ENCODE data around the gene SUMF2.
"Not testable (repeated sequence)": the region's sequence is repeated elsewhere in the genome, so short reads cannot be mapped to it uniquely, and the experiment has no call there.

Gene SUMF2

DNA sequence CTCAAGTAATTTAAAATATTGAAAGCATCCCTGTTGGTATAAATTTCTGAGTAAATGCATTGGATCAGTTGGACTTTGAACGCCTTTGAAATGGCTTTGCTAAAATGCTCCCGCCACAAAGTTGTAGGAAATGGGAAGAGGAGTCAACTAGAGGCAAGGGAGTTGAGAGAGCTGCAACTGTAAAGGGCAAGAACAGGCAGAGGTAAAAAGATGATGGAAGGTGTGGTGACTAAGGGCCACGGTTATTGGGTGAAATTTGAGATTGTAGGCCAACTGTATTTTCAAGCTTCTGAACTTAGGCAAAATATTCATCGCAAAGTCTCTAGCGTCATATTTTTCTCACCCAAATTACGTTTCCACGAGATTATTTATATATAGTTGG, 595 bp upstream of the SUMF2 start:
- TF ChIP-seq EZH2phosphoT487 (conservative IDR thresholded peaks at IDR 0.05; ENCODE audit: low read length): no peak
- TF ChIP-seq, protein P1, sequence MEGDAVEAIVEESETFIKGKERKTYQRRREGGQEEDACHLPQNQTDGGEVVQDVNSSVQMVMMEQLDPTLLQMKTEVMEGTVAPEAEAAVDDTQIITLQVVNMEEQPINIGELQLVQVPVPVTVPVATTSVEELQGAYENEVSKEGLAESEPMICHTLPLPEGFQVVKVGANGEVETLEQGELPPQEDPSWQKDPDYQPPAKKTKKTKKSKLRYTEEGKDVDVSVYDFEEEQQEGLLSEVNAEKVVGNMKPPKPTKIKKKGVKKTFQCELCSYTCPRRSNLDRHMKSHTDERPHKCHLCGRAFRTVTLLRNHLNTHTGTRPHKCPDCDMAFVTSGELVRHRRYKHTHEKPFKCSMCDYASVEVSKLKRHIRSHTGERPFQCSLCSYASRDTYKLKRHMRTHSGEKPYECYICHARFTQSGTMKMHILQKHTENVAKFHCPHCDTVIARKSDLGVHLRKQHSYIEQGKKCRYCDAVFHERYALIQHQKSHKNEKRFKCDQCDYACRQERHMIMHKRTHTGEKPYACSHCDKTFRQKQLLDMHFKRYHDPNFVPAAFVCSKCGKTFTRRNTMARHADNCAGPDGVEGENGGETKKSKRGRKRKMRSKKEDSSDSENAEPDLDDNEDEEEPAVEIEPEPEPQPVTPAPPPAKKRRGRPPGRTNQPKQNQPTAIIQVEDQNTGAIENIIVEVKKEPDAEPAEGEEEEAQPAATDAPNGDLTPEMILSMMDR (IDR thresholded peaks at IDR 0.05; ENCODE audit: insufficient read depth, low read length, poor library complexity, severe bottlenecking): no peak
- Histone ChIP-seq H4K20me1 (ENCODE audit: low read depth, low read length) (peaks cover 8% of the 10 kb centered on the region; the same call in 1 of the 2 replicates), H3K4me2 (ENCODE audit: low read depth, low read length, poor library complexity, severe bottlenecking) (peak overlapping the region; percentile 96), H3K9ac (ENCODE audit: low read length) (peak overlapping the region; percentile 90), H3K27ac (ENCODE audit: low read depth, low read length) (peak overlapping the region; percentile 75), H3K4me3 (ENCODE audit: insufficient read depth, low read length, poor library complexity, severe bottlenecking) (no peak overlapping the region), H3K9me2 (replicated peaks; ENCODE audit: insufficient read depth, low read length) (no peaks in the 10 kb centered on the region), H3K9me3 (ENCODE audit: insufficient read depth, low read length) (no peaks in the 10 kb centered on the region), H3K79me2 (ENCODE audit: insufficient read depth, low read length) (peaks cover 36% of the 10 kb centered on the region), H3K36me3 (ENCODE audit: low read length) (peaks cover 50% of the 10 kb centered on the region), H3K27me3 (ENCODE audit: low read length) (no peaks in the 10 kb centered on the region), H3F3A (ENCODE audit: insufficient read depth) (peaks cover 57% of the 10 kb centered on the region), H2AFZ (ENCODE audit: low read depth, low read length, severe bottlenecking) (no peak overlapping the region)

DNA sequence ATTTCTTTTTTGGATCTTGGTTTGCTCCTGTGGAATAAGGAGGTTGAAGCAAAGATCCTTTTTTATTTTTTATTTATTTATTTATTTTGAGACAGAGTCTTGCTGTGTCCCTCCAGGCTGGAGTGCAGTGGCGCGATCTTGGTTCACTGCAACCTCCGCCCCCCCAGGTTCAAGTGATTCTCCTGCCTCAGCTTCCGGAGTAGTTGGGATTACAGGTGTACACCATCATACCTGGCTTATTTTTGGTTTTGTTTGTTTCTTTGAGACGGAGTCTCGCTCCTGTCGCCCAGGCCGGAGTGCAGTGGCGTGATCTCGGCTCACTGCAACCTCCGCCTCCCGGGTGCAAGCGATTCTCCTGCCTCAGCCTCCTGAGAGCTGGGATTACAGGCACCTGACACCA, 2.3 kb downstream of the SUMF2 start:
- not testable (repeated sequence) for H3K9me2 ChIP-seq (replicated peaks; ENCODE audit: insufficient read depth, low read length); H3K27ac ChIP-seq (ENCODE audit: low read depth, low read length); H3K9ac ChIP-seq (ENCODE audit: low read length); H2AFZ ChIP-seq (ENCODE audit: low read depth, low read length, severe bottlenecking); H3K27me3 ChIP-seq (ENCODE audit: low read length); H3K4me2 ChIP-seq (ENCODE audit: low read depth, low read length, poor library complexity, severe bottlenecking); H3K9me3 ChIP-seq (ENCODE audit: insufficient read depth, low read length); H3K4me3 ChIP-seq (ENCODE audit: insufficient read depth, low read length, poor library complexity, severe bottlenecking); H4K20me1 ChIP-seq (ENCODE audit: low read depth, low read length)
- H3F3A ChIP-seq (ENCODE audit: insufficient read depth): peaks cover 29% of the 10 kb centered on the region
- H3K36me3 ChIP-seq (ENCODE audit: low read length): peaks cover 35% of the 10 kb centered on the region
- H3K79me2 ChIP-seq (ENCODE audit: insufficient read depth, low read length): peaks cover 34% of the 10 kb centered on the region

DNA sequence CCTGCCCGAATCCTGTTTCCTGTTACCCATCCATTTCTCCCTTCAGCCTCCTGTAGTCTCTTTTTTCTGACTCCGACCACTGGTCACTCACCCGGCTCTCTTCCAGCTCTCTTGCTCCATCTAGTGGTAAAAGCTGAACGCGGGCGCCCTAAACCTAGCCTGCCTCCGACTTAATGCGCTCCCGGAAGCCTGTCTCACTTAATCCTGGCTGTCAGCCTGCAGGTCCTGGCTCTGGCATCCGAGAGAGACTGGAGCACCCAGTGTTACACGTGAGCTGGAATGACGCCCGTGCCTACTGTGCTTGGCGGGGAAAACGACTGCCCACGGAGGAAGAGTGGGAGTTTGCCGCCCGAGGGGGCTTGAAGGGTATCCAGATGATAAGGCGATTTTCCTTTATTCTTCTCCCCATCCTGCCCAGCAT, 10.3 kb downstream of the SUMF2 start:
- H3F3A ChIP-seq (ENCODE audit: insufficient read depth): peaks cover 11% of the 10 kb centered on the region
- no peaks in the 10 kb centered on the region for H3K27me3 ChIP-seq (ENCODE audit: low read length)
- no peaks in the 10 kb centered on the region for H3K79me2 ChIP-seq (ENCODE audit: insufficient read depth, low read length)
- H3K36me3 ChIP-seq (ENCODE audit: low read length): peaks cover 21% of the 10 kb centered on the region
- no peaks in the 10 kb centered on the region for H3K9me2 ChIP-seq (replicated peaks; ENCODE audit: insufficient read depth, low read length)
- H3K27ac ChIP-seq (ENCODE audit: low read depth, low read length): no peak overlapping the region
- no peak for TF ChIP-seq EZH2phosphoT487 (conservative IDR thresholded peaks at IDR 0.05; ENCODE audit: low read length)
- TF ChIP-seq, protein P1 (IDR thresholded peaks at IDR 0.05; ENCODE audit: insufficient read depth, low read length, poor library complexity, severe bottlenecking): peak; percentile 98
- no peak overlapping the region for H2AFZ ChIP-seq (ENCODE audit: low read depth, low read length, severe bottlenecking)
- H3K9ac ChIP-seq (ENCODE audit: low read length): no peak overlapping the region
- H4K20me1 ChIP-seq (ENCODE audit: low read depth, low read length): no peaks in the 10 kb centered on the region
- no peak overlapping the region for H3K4me3 ChIP-seq (ENCODE audit: insufficient read depth, low read length, poor library complexity, severe bottlenecking)
- no peak overlapping the region for H3K4me2 ChIP-seq (ENCODE audit: low read depth, low read length, poor library complexity, severe bottlenecking)
- H3K9me3 ChIP-seq (ENCODE audit: insufficient read depth, low read length): no peaks in the 10 kb centered on the region

DNA sequence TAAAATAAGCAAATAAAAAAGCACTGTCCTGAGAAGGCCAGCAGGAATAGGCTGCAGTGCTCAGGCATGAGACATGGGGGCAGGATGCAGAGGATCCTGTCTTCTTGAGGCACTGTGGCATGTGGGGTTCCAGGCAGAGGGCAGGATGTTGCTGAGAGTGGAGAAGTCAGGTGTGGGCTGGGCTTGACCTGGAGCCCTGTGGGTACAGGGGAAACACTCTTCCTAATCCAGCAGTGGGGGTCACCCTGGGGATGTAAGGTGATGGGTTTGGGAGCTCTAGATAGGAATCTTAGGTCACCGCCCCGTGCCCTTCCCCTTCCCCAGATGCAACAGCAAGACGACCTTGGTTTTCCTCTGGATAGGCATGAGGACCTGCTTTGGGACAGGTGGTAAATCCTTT, 13.6 kb downstream of the SUMF2 start:
- no peak overlapping the region for H2AFZ ChIP-seq (ENCODE audit: low read depth, low read length, severe bottlenecking)
- no peaks in the 10 kb centered on the region for H4K20me1 ChIP-seq (ENCODE audit: low read depth, low read length)
- TF ChIP-seq, protein P1 (IDR thresholded peaks at IDR 0.05; ENCODE audit: insufficient read depth, low read length, poor library complexity, severe bottlenecking): no peak
- no peak for TF ChIP-seq EZH2phosphoT487 (conservative IDR thresholded peaks at IDR 0.05; ENCODE audit: low read length)
- no peaks in the 10 kb centered on the region for H3K9me3 ChIP-seq (ENCODE audit: insufficient read depth, low read length)
- peaks cover 9% of the 10 kb centered on the region for H3F3A ChIP-seq (ENCODE audit: insufficient read depth)
- H3K27me3 ChIP-seq (ENCODE audit: low read length): no peaks in the 10 kb centered on the region
- peaks cover 17% of the 10 kb centered on the region for H3K36me3 ChIP-seq (ENCODE audit: low read length)
- no peak overlapping the region for H3K4me2 ChIP-seq (ENCODE audit: low read depth, low read length, poor library complexity, severe bottlenecking)
- H3K9ac ChIP-seq (ENCODE audit: low read length): no peak overlapping the region
- no peak overlapping the region for H3K4me3 ChIP-seq (ENCODE audit: insufficient read depth, low read length, poor library complexity, severe bottlenecking)
- H3K9me2 ChIP-seq (replicated peaks; ENCODE audit: insufficient read depth, low read length): no peaks in the 10 kb centered on the region
- H3K79me2 ChIP-seq (ENCODE audit: insufficient read depth, low read length): no peaks in the 10 kb centered on the region
- H3K27ac ChIP-seq (ENCODE audit: low read depth, low read length): no peak overlapping the region
